ENCODE data around the gene CXCL17. TPM values are rescaled to one million over a fixed set of nuclear protein-coding genes. Genes with fewer than 3 reads are reported as not detected.

The CXCL17 gene
- total and polyA plus RNA-seq, 2 experiments from 2014 or later = 0.39 TPM; not detected in 1

DNA sequence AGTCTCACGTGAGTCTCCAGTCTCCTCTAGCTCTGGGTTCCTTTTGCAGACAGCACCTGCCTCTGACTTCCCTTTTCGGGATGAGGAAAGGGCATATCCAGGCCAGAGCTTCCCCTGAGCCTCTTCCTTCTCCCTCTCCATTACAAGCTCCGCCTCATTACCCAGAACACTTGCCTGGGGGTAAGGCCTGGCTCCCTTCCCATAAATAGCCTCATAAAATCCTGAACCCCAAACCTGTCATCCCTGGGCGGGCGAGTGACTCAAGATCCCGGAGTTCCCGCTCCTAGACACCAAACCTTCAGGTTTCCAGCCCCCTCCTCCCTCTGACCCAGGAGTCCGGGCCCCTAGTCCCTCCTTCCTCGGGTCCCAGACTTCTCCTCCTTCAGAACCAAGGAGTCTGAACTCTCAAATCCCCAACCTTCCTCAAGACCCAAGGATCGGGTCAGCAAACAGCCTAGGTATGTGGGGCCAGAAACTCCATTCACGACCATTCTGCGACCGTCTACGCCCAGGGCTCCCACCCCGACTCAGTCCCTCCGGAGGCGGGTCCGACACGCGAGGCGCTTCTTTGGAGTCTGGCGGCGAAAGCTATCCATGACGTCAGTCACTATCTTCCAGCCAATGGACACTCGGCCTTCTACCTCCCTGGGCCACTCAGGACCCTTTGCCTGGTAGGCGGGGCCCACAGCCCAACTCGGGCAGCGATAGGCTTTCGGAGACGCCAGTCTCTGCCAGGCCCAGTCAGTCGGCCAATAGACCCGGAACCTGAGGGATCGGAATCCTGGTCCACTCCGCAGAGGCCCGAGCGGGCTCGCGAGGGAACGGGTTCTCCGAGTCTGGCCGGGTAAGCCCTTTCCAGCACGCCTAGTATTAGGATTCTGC is 46.1 kb downstream of the CXCL17 start:
- Mint-ChIP-seq H3K27me3 (ENCODE audit: insufficient read depth, low read depth, poor library complexity) (peaks cover 23% of the 10 kb centered on the region), H3K27ac (peak overlapping the region; percentile 95), H3K9me3 (no peaks in the 10 kb centered on the region; the same call in 2 of the 3 replicates), H3K4me1 (peaks cover 38% of the 10 kb centered on the region), H3K36me3 (ENCODE audit: low read depth) (peaks cover 5% of the 10 kb centered on the region; the same call in 1 of the 3 replicates), H3K4me3 (peak overlapping the region; percentile 89)
- peaks cover 7% of the 10 kb centered on the region for H3F3A ChIP-seq (replicated peaks; ENCODE audit: low read depth)
- no peaks in the 10 kb centered on the region for H3K9me2 ChIP-seq (ENCODE audit: insufficient read depth)
- peak overlapping the region; percentile 76 for H3K4me3 ChIP-seq
- peak; percentile 93 for ATAC-seq
- H3K36me3 ChIP-seq (ENCODE audit: insufficient read depth) = no peaks in the 10 kb centered on the region
- H3K4me1 ChIP-seq (ENCODE audit: insufficient read depth) = peaks cover 12% of the 10 kb centered on the region
- peaks cover 3% of the 10 kb centered on the region; the same call in 1 of the 2 replicates for H3K27me3 ChIP-seq (ENCODE audit: insufficient read depth)
- peak; percentile 93 for TF ChIP-seq CREB1 (CRISPR knock-in tag; IDR thresholded peaks at IDR 0.05; ENCODE audit: low read depth)
- TF ChIP-seq, protein P1, sequence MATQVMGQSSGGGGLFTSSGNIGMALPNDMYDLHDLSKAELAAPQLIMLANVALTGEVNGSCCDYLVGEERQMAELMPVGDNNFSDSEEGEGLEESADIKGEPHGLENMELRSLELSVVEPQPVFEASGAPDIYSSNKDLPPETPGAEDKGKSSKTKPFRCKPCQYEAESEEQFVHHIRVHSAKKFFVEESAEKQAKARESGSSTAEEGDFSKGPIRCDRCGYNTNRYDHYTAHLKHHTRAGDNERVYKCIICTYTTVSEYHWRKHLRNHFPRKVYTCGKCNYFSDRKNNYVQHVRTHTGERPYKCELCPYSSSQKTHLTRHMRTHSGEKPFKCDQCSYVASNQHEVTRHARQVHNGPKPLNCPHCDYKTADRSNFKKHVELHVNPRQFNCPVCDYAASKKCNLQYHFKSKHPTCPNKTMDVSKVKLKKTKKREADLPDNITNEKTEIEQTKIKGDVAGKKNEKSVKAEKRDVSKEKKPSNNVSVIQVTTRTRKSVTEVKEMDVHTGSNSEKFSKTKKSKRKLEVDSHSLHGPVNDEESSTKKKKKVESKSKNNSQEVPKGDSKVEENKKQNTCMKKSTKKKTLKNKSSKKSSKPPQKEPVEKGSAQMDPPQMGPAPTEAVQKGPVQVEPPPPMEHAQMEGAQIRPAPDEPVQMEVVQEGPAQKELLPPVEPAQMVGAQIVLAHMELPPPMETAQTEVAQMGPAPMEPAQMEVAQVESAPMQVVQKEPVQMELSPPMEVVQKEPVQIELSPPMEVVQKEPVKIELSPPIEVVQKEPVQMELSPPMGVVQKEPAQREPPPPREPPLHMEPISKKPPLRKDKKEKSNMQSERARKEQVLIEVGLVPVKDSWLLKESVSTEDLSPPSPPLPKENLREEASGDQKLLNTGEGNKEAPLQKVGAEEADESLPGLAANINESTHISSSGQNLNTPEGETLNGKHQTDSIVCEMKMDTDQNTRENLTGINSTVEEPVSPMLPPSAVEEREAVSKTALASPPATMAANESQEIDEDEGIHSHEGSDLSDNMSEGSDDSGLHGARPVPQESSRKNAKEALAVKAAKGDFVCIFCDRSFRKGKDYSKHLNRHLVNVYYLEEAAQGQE (IDR thresholded peaks at IDR 0.05; ENCODE audit: unreplicated experiment) = no peak
- TF ChIP-seq POLR2AphosphoS5 (IDR thresholded peaks at IDR 0.05; ENCODE audit: low read depth) = peak; percentile 96
- DNase-seq (ENCODE audit: low spot score) = peak; percentile 99
- peak overlapping the region; percentile 72; the same call in 1 of the 2 replicates for H2AFZ ChIP-seq
- peaks cover 6% of the 10 kb centered on the region; the same call in 1 of the 2 replicates for H4K20me1 ChIP-seq (replicated peaks; ENCODE audit: insufficient read depth)
- H3K27ac ChIP-seq (ENCODE audit: low read depth) = peak overlapping the region; percentile 87
- peaks cover 7% of the 10 kb centered on the region; the same call in 1 of the 2 replicates for H3K79me2 ChIP-seq (replicated peaks; ENCODE audit: insufficient read depth)
- peak overlapping the region; percentile 99 for H3K4me2 ChIP-seq

DNA sequence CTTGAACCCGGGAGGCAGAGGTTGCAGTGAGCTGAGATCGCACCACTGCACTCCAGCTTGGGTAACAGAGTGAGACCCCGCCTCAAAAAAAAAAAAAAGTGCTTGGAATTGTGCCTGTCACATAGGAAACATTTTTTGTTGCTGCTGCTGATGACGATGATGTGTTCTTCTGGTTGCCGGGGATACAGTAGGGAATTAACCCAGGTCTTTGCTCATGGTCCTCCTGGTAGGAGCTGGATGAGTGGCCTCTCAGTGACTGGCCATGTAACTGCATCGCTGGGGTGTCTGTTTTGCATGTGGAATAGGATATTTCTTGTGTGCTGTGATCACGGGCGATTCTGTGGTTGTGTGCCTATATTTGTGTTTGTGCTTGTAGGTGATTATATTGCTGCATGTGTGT is 48.0 kb downstream of the CXCL17 start:
- Histone ChIP-seq H2AFZ (no peak overlapping the region), H3K4me3 (no peak overlapping the region), H3K9me2 (ENCODE audit: insufficient read depth) (no peaks in the 10 kb centered on the region), H4K20me1 (replicated peaks; ENCODE audit: insufficient read depth) (peaks cover 6% of the 10 kb centered on the region; the same call in 1 of the 2 replicates), H3K27me3 (ENCODE audit: insufficient read depth) (peaks cover 13% of the 10 kb centered on the region; the same call in 1 of the 2 replicates), H3K4me2 (no peak overlapping the region), H3F3A (replicated peaks; ENCODE audit: low read depth) (no peaks in the 10 kb centered on the region), H3K27ac (ENCODE audit: low read depth) (no peak overlapping the region), H3K4me1 (ENCODE audit: insufficient read depth) (peaks cover 12% of the 10 kb centered on the region), H3K36me3 (ENCODE audit: insufficient read depth) (no peaks in the 10 kb centered on the region), H3K79me2 (replicated peaks; ENCODE audit: insufficient read depth) (peaks cover 7% of the 10 kb centered on the region; the same call in 1 of the 2 replicates)
- Mint-ChIP-seq H3K9me3 (no peaks in the 10 kb centered on the region; the same call in 2 of the 3 replicates), H3K36me3 (ENCODE audit: low read depth) (peaks cover 3% of the 10 kb centered on the region; the same call in 1 of the 3 replicates), H3K4me3 (no peak overlapping the region; the same call in 2 of the 3 replicates), H3K27ac (no peak overlapping the region), H3K4me1 (peaks cover 32% of the 10 kb centered on the region), H3K27me3 (ENCODE audit: insufficient read depth, low read depth, poor library complexity) (peaks cover 20% of the 10 kb centered on the region)
- ATAC-seq = no peak
- TF ChIP-seq, protein P2, sequence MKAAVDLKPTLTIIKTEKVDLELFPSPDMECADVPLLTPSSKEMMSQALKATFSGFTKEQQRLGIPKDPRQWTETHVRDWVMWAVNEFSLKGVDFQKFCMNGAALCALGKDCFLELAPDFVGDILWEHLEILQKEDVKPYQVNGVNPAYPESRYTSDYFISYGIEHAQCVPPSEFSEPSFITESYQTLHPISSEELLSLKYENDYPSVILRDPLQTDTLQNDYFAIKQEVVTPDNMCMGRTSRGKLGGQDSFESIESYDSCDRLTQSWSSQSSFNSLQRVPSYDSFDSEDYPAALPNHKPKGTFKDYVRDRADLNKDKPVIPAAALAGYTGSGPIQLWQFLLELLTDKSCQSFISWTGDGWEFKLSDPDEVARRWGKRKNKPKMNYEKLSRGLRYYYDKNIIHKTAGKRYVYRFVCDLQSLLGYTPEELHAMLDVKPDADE (IDR thresholded peaks at IDR 0.05) = no peak
- TF ChIP-seq JUNB (IDR thresholded peaks at IDR 0.05; ENCODE audit: unreplicated experiment) = no peak
- no peak for TF ChIP-seq CREB1 (CRISPR knock-in tag; IDR thresholded peaks at IDR 0.05; ENCODE audit: low read depth)
- TF ChIP-seq ZNF331 (CRISPR knock-in tag; IDR thresholded peaks at IDR 0.05; ENCODE audit: low read depth) = no peak
- no peak for TF ChIP-seq STAT1 (IDR thresholded peaks at IDR 0.05; ENCODE audit: unreplicated experiment)
- no peak for TF ChIP-seq EZH2phosphoT487 (IDR thresholded peaks at IDR 0.05; ENCODE audit: unreplicated experiment)
- TF ChIP-seq, protein P3, sequence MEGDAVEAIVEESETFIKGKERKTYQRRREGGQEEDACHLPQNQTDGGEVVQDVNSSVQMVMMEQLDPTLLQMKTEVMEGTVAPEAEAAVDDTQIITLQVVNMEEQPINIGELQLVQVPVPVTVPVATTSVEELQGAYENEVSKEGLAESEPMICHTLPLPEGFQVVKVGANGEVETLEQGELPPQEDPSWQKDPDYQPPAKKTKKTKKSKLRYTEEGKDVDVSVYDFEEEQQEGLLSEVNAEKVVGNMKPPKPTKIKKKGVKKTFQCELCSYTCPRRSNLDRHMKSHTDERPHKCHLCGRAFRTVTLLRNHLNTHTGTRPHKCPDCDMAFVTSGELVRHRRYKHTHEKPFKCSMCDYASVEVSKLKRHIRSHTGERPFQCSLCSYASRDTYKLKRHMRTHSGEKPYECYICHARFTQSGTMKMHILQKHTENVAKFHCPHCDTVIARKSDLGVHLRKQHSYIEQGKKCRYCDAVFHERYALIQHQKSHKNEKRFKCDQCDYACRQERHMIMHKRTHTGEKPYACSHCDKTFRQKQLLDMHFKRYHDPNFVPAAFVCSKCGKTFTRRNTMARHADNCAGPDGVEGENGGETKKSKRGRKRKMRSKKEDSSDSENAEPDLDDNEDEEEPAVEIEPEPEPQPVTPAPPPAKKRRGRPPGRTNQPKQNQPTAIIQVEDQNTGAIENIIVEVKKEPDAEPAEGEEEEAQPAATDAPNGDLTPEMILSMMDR (conservative IDR thresholded peaks at IDR 0.05; ENCODE audit: low read depth in 2 of 2) = no peak
- TF ChIP-seq POLR2AphosphoS5 (IDR thresholded peaks at IDR 0.05; ENCODE audit: low read depth) = no peak
- DNase-seq (ENCODE audit: low spot score) = no peak

Data from GM23338 (cell line).